GM23338 (cell line): ENCODE measurements around the gene AFP.

ENCODE experiments used
- CREB1 ChIP-seq: fragments of 250-450 bp; sonication (Bioruptor Pico); IDR thresholded peaks from 2 replicates; pipeline ENCODE4 v1.5.0; 2020; ENCODE audit warnings: low read depth, mild to moderate bottlenecking, moderate library complexity
- EZH2 ChIP-seq: fragments of 200-600 bp; sonication (generic); IDR thresholded peaks from one replicate; pipeline ENCODE4 v1.8.0; 2017; ENCODE audit warnings: antibody characterized with exemption, mild to moderate bottlenecking, low read depth; ENCODE audit not compliant: unreplicated experiment
- JUNB ChIP-seq: IDR thresholded peaks from one replicate; pipeline ENCODE4 v1.6.1; 2016; ENCODE audit warnings: antibody characterized with exemption; ENCODE audit not compliant: unreplicated experiment
- NANOG ChIP-seq: IDR thresholded peaks from 2 replicates; pipeline ENCODE4 v1.6.1; 2016; ENCODE audit warnings: antibody characterized with exemption, borderline replicate concordance
- POLR2AphosphoS5 ChIP-seq: IDR thresholded peaks from 2 replicates; pipeline ENCODE4 v1.6.1; 2016; ENCODE audit warnings: antibody characterized with exemption, low read depth
- TF ChIP-seq, protein P1 (sequence below), 2 experiments: fragments of 200-600 bp in 1 of 2; sonication (generic) in 1 of 2; conservative IDR thresholded peaks; 2 replicates each; pipeline versions ENCODE4 v1.5.1 to v1.6.1; 2016 to 2017; ENCODE audit warnings: antibody characterized with exemption in 2 of 2, low read depth in 2 of 2, mild to moderate bottlenecking in 2 of 2, moderate library complexity in 1 of 2
- TF ChIP-seq, protein P2 (sequence below): IDR thresholded peaks from one replicate; pipeline ENCODE4 v1.6.1; 2018; ENCODE audit warnings: antibody characterized with exemption; ENCODE audit not compliant: unreplicated experiment

GRCh38 chr4:73453701-73454005, 17.6 kb downstream of the AFP start:
- TF ChIP-seq, protein P1, sequence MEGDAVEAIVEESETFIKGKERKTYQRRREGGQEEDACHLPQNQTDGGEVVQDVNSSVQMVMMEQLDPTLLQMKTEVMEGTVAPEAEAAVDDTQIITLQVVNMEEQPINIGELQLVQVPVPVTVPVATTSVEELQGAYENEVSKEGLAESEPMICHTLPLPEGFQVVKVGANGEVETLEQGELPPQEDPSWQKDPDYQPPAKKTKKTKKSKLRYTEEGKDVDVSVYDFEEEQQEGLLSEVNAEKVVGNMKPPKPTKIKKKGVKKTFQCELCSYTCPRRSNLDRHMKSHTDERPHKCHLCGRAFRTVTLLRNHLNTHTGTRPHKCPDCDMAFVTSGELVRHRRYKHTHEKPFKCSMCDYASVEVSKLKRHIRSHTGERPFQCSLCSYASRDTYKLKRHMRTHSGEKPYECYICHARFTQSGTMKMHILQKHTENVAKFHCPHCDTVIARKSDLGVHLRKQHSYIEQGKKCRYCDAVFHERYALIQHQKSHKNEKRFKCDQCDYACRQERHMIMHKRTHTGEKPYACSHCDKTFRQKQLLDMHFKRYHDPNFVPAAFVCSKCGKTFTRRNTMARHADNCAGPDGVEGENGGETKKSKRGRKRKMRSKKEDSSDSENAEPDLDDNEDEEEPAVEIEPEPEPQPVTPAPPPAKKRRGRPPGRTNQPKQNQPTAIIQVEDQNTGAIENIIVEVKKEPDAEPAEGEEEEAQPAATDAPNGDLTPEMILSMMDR (conservative IDR thresholded peaks at IDR 0.05; ENCODE audit: low read depth in 2 of 2), result no peak
- TF ChIP-seq NANOG (no peak), JUNB (no peak), CREB1 (CRISPR knock-in tag) (no peak), POLR2AphosphoS5 (no peak), EZH2 (no peak)
- TF ChIP-seq, protein P2, sequence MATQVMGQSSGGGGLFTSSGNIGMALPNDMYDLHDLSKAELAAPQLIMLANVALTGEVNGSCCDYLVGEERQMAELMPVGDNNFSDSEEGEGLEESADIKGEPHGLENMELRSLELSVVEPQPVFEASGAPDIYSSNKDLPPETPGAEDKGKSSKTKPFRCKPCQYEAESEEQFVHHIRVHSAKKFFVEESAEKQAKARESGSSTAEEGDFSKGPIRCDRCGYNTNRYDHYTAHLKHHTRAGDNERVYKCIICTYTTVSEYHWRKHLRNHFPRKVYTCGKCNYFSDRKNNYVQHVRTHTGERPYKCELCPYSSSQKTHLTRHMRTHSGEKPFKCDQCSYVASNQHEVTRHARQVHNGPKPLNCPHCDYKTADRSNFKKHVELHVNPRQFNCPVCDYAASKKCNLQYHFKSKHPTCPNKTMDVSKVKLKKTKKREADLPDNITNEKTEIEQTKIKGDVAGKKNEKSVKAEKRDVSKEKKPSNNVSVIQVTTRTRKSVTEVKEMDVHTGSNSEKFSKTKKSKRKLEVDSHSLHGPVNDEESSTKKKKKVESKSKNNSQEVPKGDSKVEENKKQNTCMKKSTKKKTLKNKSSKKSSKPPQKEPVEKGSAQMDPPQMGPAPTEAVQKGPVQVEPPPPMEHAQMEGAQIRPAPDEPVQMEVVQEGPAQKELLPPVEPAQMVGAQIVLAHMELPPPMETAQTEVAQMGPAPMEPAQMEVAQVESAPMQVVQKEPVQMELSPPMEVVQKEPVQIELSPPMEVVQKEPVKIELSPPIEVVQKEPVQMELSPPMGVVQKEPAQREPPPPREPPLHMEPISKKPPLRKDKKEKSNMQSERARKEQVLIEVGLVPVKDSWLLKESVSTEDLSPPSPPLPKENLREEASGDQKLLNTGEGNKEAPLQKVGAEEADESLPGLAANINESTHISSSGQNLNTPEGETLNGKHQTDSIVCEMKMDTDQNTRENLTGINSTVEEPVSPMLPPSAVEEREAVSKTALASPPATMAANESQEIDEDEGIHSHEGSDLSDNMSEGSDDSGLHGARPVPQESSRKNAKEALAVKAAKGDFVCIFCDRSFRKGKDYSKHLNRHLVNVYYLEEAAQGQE, result no peak
